SH-SY5Y (cell line): ENCODE results near the gene TOX3.

ENCODE experiments used
- GATA2 ChIP-seq: IDR thresholded peaks from 2 replicates; pipeline ENCODE4 v1.6.1; 2011; ENCODE audit warnings: mild to moderate bottlenecking, low read depth, low read length
- GATA3 ChIP-seq: IDR thresholded peaks from 2 replicates; pipeline ENCODE4 v1.6.1; 2011; ENCODE audit warnings: low read depth, mild to moderate bottlenecking, low read length, moderate library complexity

DNA sequence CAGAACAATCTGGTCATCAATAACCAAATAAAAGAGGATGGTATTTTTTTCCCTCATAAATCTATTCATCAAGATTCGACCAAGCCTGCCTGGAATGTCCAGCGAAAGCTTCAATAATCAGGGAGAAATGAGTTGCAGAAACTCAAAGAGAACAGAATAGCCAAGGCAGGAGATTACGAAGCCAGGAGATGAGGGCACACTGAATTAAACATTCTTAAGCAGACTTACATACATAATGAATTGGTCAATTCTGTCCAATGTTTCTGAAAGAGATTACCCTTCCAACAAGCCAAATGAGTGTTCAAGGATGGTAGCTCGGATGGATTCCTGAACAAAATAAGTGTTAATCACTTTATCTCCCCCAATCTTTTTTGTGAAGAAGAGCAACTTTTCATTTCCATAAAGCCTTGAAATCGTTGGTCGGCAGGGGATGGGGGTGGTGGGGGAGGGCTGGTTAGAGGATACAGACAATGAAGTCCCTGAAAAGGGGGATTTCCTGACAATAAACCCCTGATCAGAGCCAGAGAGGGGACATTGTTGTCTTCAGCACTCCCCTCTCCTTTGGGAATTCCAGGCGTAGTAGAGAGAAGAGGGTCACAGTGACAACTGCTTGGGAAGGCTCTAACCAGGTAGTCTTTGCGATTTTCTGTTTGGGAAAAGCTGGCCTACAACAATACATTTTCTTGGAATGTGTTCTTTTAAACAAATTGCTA is 20.7 kb downstream of the TOX3 start:
- no peak for TF ChIP-seq GATA3
- no peak for TF ChIP-seq GATA2
